ENCODE results near the gene C10orf71. TPM values are rescaled to one million over a fixed set of nuclear protein-coding genes. Genes with fewer than 3 reads are reported as not detected.

Gene C10orf71
- total RNA-seq, 3 donors from 2014 or later, result not detected

- Histone ChIP-seq H3K27ac (no peak overlapping the region), H3K4me3 (no peak overlapping the region), H3K36me3 (no peaks in the 10 kb centered on the region), H3K27me3 (peaks cover 0 to 5% of the 10 kb centered on the region in 2 donors), H3K9me3 (no peaks in the 10 kb centered on the region), H3K4me1 (no peaks in the 10 kb centered on the region)
- no peak for DNase-seq (ENCODE audit: low spot score in 2 of 2)
- TF ChIP-seq POLR2AphosphoS5 (IDR thresholded peaks at IDR 0.05) (no peak), CTCF (IDR thresholded peaks at IDR 0.05) (no peak), POLR2A (IDR thresholded peaks at IDR 0.05) (no peak)
- intact Hi-C loops (cut with DNase I; ENCODE audit: low total_unique reads), result no loop called here
Observed at GRCh38 chr10:49323171-49323895, 24.4 kb downstream of the C10orf71 start.

DNA sequence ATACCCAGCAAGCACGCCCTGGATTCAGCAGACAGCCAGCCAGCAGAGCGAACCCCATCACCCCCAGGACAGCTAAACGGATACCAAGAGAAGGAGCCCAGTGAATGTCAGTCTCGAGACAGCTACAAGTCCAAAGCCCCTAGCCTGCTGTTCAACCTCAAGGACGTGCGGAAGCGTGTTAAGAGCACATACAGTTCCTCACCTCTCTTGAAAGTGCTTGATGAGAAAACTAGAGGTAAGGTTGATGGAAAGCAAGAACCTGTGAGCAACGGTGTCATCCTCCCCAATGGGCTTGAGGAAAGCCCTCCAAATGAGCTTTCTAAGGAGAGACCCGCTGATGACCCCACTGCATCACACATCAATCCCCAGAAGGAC lies 24.9 kb downstream of the C10orf71 start:
- H3K36me3 ChIP-seq, result no peaks in the 10 kb centered on the region
- H3K9me3 ChIP-seq, result no peaks in the 10 kb centered on the region
- H3K27ac ChIP-seq, result no peak overlapping the region
- H3K27me3 ChIP-seq, result peaks cover 0 to 5% of the 10 kb centered on the region in 2 donors
- TF ChIP-seq CTCF (IDR thresholded peaks at IDR 0.05) (no peak), POLR2AphosphoS5 (IDR thresholded peaks at IDR 0.05) (no peak), POLR2A (IDR thresholded peaks at IDR 0.05) (no peak)
- DNase-seq (ENCODE audit: low spot score in 2 of 2), result no peak
- H3K4me3 ChIP-seq, result no peak overlapping the region
- H3K4me1 ChIP-seq, result no peaks in the 10 kb centered on the region
- intact Hi-C loops (cut with DNase I; ENCODE audit: low total_unique reads), result no loop called here

GRCh38 chr10:49324711-49325110 lies 25.7 kb downstream of the C10orf71 start:
- Histone ChIP-seq H3K4me3 (no peak overlapping the region), H3K36me3 (no peaks in the 10 kb centered on the region), H3K4me1 (no peaks in the 10 kb centered on the region), H3K27me3 (peaks cover 0 to 5% of the 10 kb centered on the region in 2 donors), H3K9me3 (no peaks in the 10 kb centered on the region), H3K27ac (no peak overlapping the region)
- no peak for TF ChIP-seq POLR2A (IDR thresholded peaks at IDR 0.05)
- TF ChIP-seq POLR2AphosphoS5 (IDR thresholded peaks at IDR 0.05), result no peak
- no peak for TF ChIP-seq CTCF (IDR thresholded peaks at IDR 0.05)
- intact Hi-C loops (cut with DNase I; ENCODE audit: low total_unique reads), result no loop called here
- no peak for DNase-seq (ENCODE audit: low spot score in 2 of 2)

DNA sequence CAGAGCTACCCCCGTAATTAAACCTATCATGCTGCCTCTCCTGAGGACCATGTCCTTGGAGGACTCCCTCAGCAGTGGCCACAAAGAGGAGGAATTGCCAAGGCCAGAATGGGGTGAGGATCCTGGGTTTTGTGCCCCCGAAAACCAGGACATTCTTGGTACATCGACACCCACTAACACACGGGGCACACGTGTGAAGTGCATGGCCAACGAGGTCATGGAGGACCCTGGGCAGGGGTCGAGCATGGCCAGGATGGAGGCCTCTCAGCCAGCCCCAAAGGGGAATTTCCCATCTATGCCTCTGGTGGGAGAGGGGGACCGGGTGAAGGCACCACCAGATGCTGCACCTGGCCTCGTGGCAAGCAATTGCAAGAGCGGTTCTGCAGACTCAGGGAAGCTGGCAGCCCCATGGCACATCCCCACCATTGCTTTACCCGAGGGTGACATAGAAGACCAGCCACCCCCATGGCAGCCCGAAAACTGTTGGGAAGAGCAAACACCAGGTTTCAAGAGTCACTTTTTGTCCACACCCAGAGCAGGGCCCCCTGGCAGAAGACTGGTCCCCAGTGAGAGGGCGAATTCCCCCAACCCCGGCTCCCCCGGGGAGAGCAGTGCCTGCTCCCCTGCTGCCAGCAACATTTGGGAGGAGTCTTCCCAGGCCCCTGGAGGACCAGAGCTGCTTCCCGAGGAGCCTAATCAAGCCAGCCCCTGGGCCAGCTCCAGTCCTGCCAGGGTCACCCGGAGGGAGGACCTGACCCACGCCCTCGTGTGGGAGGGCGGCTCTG lies 26.4 kb downstream of the C10orf71 start:
- DNase-seq (ENCODE audit: low spot score in 2 of 2), result no peak
- H3K9me3 ChIP-seq, result no peaks in the 10 kb centered on the region
- H3K36me3 ChIP-seq, result no peaks in the 10 kb centered on the region
- intact Hi-C loops (cut with DNase I; ENCODE audit: low total_unique reads), result no loop called here
- peaks cover 0 to 5% of the 10 kb centered on the region in 2 donors for H3K27me3 ChIP-seq
- no peaks in the 10 kb centered on the region for H3K4me1 ChIP-seq
- no peak overlapping the region for H3K4me3 ChIP-seq
- no peak overlapping the region for H3K27ac ChIP-seq
- TF ChIP-seq POLR2A (IDR thresholded peaks at IDR 0.05), result no peak
- no peak for TF ChIP-seq CTCF (IDR thresholded peaks at IDR 0.05)
- TF ChIP-seq POLR2AphosphoS5 (IDR thresholded peaks at IDR 0.05), result no peak

Measured in breast epithelium (tissue), 4 donors.